ENCODE data around the gene ADIG. TPM values are rescaled to one million over a fixed set of nuclear protein-coding genes. Genes with fewer than 3 reads are reported as not detected.

The ADIG gene
- total and polyA plus RNA-seq, 2 of the 13 experiments (the other 11 are each of a cell fraction or from before 2014, with no cell fraction given): 0.15 TPM; not detected in 1

- H2AFZ ChIP-seq (ENCODE audit: low read length): no peak overlapping the region
- WGBS (ENCODE audit: low lambda C conversion rate): 48% methylated on average over 5 of the region's 5 CpGs
- intact Hi-C loops (cut with micrococcal nuclease; ENCODE audit: unreplicated experiment): no loop called here
- FAIRE-seq: no peak
- no peak overlapping the region for H3K27ac ChIP-seq (ENCODE audit: extremely low read length, insufficient read depth, low read length)
- ATAC-seq: no peak
- no peak overlapping the region for H3K4me3 ChIP-seq (replicated peaks in 1 of 3; ENCODE audit: insufficient read depth in 1 of 3, low read depth in 2 of 3, low read length in 3 of 3)
- CTCF ChIA-PET (ENCODE audit: low intra/inter-chr PET ratio, low total read pairs): no interaction called here
- H4K20me1 ChIP-seq (ENCODE audit: insufficient read depth, low read length): no peaks in the 10 kb centered on the region
- in situ Hi-C loops (cut with HindIII; ENCODE audit: extremely low pct_ligation_motif_present, low pct_unique_long_range_greater_than_20kb): loop anchor here (25.0 kb wide), 1 partner anchor 406 kb away; no protein-coding TSS in a partner anchor
- BruUV-seq (replicated peaks): no TSS peak
- POLR2A ChIA-PET: interaction anchor here (0.7 kb wide), 1 partner anchor 331 kb away, joined by 3 read pairs; the partner anchor contains the start of gene DHX35
- no peak overlapping the region for H3K4me2 ChIP-seq (ENCODE audit: low read depth, low read length)
- DNase-seq (ENCODE audit: low spot score): no peak
- no peaks in the 10 kb centered on the region for H3K9me3 ChIP-seq (ENCODE audit: low read length)
- no peaks in the 10 kb centered on the region for H3K4me1 ChIP-seq (ENCODE audit: insufficient read depth, low read length)
- TF ChIP-seq PBX2 (CRISPR knock-in tag; IDR thresholded peaks at IDR 0.05) (no peak), CAMTA2 (CRISPR knock-in tag; IDR thresholded peaks at IDR 0.05; ENCODE audit: borderline replicate concordance) (no peak), ZSCAN30 (CRISPR knock-in tag; IDR thresholded peaks at IDR 0.05) (no peak), ZNF770 (CRISPR knock-in tag; IDR thresholded peaks at IDR 0.05) (peak; percentile 36; the same call in 1 of the 2 replicates), FOXO4 (CRISPR knock-in tag; conservative IDR thresholded peaks at IDR 0.05) (no peak), NR2F1 (CRISPR knock-in tag; IDR thresholded peaks at IDR 0.05) (no peak), JARID2 (CRISPR knock-in tag; IDR thresholded peaks at IDR 0.05; ENCODE audit: insufficient replicate concordance) (no peak)
- no peaks in the 10 kb centered on the region for H3K36me3 ChIP-seq (replicated peaks in 1 of 2; ENCODE audit: control insufficient read depth in 1 of 2, insufficient read depth in 2 of 2, low read length in 2 of 2)
- H3K9ac ChIP-seq (ENCODE audit: insufficient read depth, low read depth, low read length): no peak overlapping the region
- H3K79me2 ChIP-seq (ENCODE audit: insufficient read depth, low read length): no peaks in the 10 kb centered on the region
- H3K27me3 ChIP-seq (ENCODE audit: control insufficient read depth in 1 of 2, insufficient read depth in 2 of 2, low read length in 2 of 2): no peaks in the 10 kb centered on the region; a peak in 1 of 5 replicates
Observed at GRCh38 chr20:38631155-38632022, 50.4 kb downstream of the ADIG start.

Data from HepG2 (cell line).